H1 (cell line): Measurements from ENCODE around the gene AUH. TPM values are rescaled to one million over a fixed set of nuclear protein-coding genes. Genes with fewer than 3 reads are reported as not detected.

ENCODE experiments used
- CTCF ChIA-PET: fragments of 300-600 bp; sonication (Branson Sonifier 250); formaldehyde crosslinking; loops from one replicate; lab custom pipeline; 2021; ENCODE audit not compliant: partially characterized antibody; lab: Charles Lee
- POLR2A ChIA-PET: fragments of 300-600 bp; sonication (Branson Sonifier 250); formaldehyde crosslinking; loops from one replicate; lab custom pipeline; 2021; ENCODE audit warnings: inconsistent platforms; ENCODE audit not compliant: partially characterized antibody; lab: Charles Lee
- DNase-seq, 2 experiments: peaks; one replicate each; pipeline versions ENCODE4 v3.0.0 to v3.0.0-alpha.2; 2010 to 2022; ENCODE audit warnings: low spot score in 2 of 2, low read depth in 1 of 2, mixed read lengths in 1 of 2
- FAIRE-seq: peaks from 2 replicates; lab custom pipeline; 2011; peaks lifted over from hg19 to GRCh38; lab: Jason Lieb, UNC
- H2AFZ ChIP-seq: 2 replicates; pipeline ENCODE4 v1.8.1; 2012; ENCODE audit warnings: low read length, inconsistent platforms
- H2AK5ac ChIP-seq: 2 replicates; pipeline ENCODE4 v1.6.1; 2013; ENCODE audit warnings: low read depth, low read length
- H2BK120ac ChIP-seq: replicated peaks from 2 replicates; pipeline ENCODE3; 2013; ENCODE audit warnings: low read depth, low read length, inconsistent platforms
- H2BK12ac ChIP-seq: 2 replicates; pipeline ENCODE4 v1.6.1; 2013; ENCODE audit warnings: low read depth, low read length
- H2BK15ac ChIP-seq: 2 replicates; pipeline ENCODE4 v1.6.1; 2013; ENCODE audit warnings: low read length
- H2BK20ac ChIP-seq: 2 replicates; pipeline ENCODE4 v1.6.1; 2013; ENCODE audit warnings: low read length
- H2BK5ac ChIP-seq: 2 replicates; pipeline ENCODE4 v1.6.1; 2013; ENCODE audit warnings: low read depth, low read length
- H3K14ac ChIP-seq: 2 replicates; pipeline ENCODE4 v1.6.1; 2013; ENCODE audit warnings: inconsistent platforms; ENCODE audit not compliant: insufficient read length
- H3K18ac ChIP-seq: 2 replicates; pipeline ENCODE4 v1.6.1; 2013; ENCODE audit warnings: low read length; ENCODE audit errors: extremely low read depth
- H3K23ac ChIP-seq: 2 replicates; pipeline ENCODE4 v1.6.1; 2013; ENCODE audit warnings: inconsistent platforms; ENCODE audit not compliant: insufficient read length
- H3K23me2 ChIP-seq: 2 replicates; pipeline ENCODE4 v1.6.1; 2013; ENCODE audit warnings: low read depth, low read length
- H3K27ac ChIP-seq: 2 replicates; pipeline ENCODE4 v1.6.1; 2011; ENCODE audit warnings: low read depth, low read length, inconsistent platforms
- H3K27me3 ChIP-seq, 4 experiments: replicated peaks in 1 of 4; 1 replicate in 1 of 4; 2 replicates in 3 of 4; pipeline versions ENCODE4 v1.6.1 to v1.8.1; 2011 to 2013; ENCODE audit warnings: low read length in 3 of 4, mild to moderate bottlenecking in 3 of 4, inconsistent platforms in 2 of 4, mixed read lengths in 2 of 4, moderate library complexity in 1 of 4; ENCODE audit not compliant: control insufficient read depth in 3 of 4, insufficient read depth in 3 of 4; ENCODE audit errors: extremely low read depth in 1 of 4
- H3K36me3 ChIP-seq, 4 experiments: 2 replicates each; pipeline versions ENCODE4 v1.6.1 to v1.8.1; 2011 to 2013; ENCODE audit warnings: mild to moderate bottlenecking in 4 of 4, low read length in 3 of 4, moderate library complexity in 2 of 4, control low read depth in 1 of 4, inconsistent platforms in 1 of 4; ENCODE audit not compliant: insufficient read depth in 4 of 4, control insufficient read depth in 2 of 4
- H3K4ac ChIP-seq: replicated peaks from 2 replicates; pipeline ENCODE3; 2013; ENCODE audit warnings: low read length, low read depth, mixed read lengths, inconsistent platforms; ENCODE audit not compliant: insufficient read length
- H3K4me1 ChIP-seq, 4 experiments: replicated peaks in 1 of 4; 1 replicate in 1 of 4; 2 replicates in 3 of 4; pipeline versions ENCODE4 v1.6.1 to v1.8.1; 2011 to 2013; ENCODE audit warnings: low read length in 3 of 4, inconsistent platforms in 2 of 4, mixed read lengths in 1 of 4; ENCODE audit not compliant: insufficient read depth in 4 of 4, control insufficient read depth in 3 of 4
- H3K4me2 ChIP-seq, 2 experiments: 2 replicates each; pipeline versions ENCODE4 v1.6.1 to v1.8.1; 2011 to 2013; ENCODE audit warnings: low read depth in 2 of 2, low read length in 2 of 2, control low read depth in 1 of 2, inconsistent platforms in 1 of 2, mild to moderate bottlenecking in 1 of 2; ENCODE audit not compliant: insufficient read depth in 1 of 2
- H3K4me3 ChIP-seq, 4 experiments: fragments of 200-600, 300-600 bp in 1 of 4; sonication (generic), shearing (Covaris generic), sonication (Bioruptor Twin) in 1 of 4; 2 replicates each; pipeline versions ENCODE4 v1.5.1 to v1.8.1; 2011 to 2016; ENCODE audit warnings: low read length in 4 of 4, low read depth in 3 of 4, control low read depth in 2 of 4, inconsistent platforms in 2 of 4, mild to moderate bottlenecking in 2 of 4, mixed read lengths in 1 of 4, moderate library complexity in 1 of 4; ENCODE audit not compliant: insufficient read depth in 2 of 4; ENCODE audit errors: extremely low read depth in 1 of 4
- H3K56ac ChIP-seq: replicated peaks from 2 replicates; pipeline ENCODE3; 2013; ENCODE audit warnings: low read depth, mild to moderate bottlenecking, mixed read lengths, low read length, inconsistent platforms; ENCODE audit not compliant: insufficient read length
- H3K79me1 ChIP-seq: 2 replicates; pipeline ENCODE4 v1.6.1; 2013; ENCODE audit warnings: low read depth, low read length, control low read depth
- H3K79me2 ChIP-seq, 2 experiments: 2 replicates each; pipeline versions ENCODE4 v1.6.1 to v1.8.1; 2012 to 2013; ENCODE audit warnings: low read length in 2 of 2, mild to moderate bottlenecking in 2 of 2, inconsistent platforms in 1 of 2; ENCODE audit not compliant: insufficient read depth in 2 of 2, control insufficient read depth in 1 of 2
- H3K9ac ChIP-seq, 4 experiments: replicated peaks in 1 of 4; 1 replicate in 1 of 4; 2 replicates in 3 of 4; pipeline versions ENCODE4 v1.6.1 to v1.8.1; 2011 to 2013; ENCODE audit warnings: low read depth in 3 of 4, low read length in 3 of 4, control low read depth in 2 of 4, mild to moderate bottlenecking in 2 of 4, moderate library complexity in 2 of 4, inconsistent platforms in 1 of 4; ENCODE audit errors: extremely low read depth in 1 of 4
- H3K9me3 ChIP-seq, 2 experiments: 2 replicates each; pipeline versions ENCODE4 v1.6.1 to v1.8.1; 2012 to 2013; ENCODE audit warnings: mild to moderate bottlenecking in 2 of 2, moderate library complexity in 2 of 2, control low read depth in 1 of 2, inconsistent platforms in 1 of 2, low read depth in 1 of 2, low read length in 1 of 2, mixed read lengths in 1 of 2; ENCODE audit not compliant: insufficient read depth in 2 of 2
- H4K20me1 ChIP-seq, 2 experiments: replicated peaks in 1 of 2; 2 replicates each; pipeline versions ENCODE3 to v1.8.1; 2011 to 2013; ENCODE audit warnings: inconsistent platforms in 2 of 2, low read length in 2 of 2, mild to moderate bottlenecking in 1 of 2; ENCODE audit not compliant: insufficient read depth in 2 of 2, control insufficient read depth in 1 of 2
- H4K5ac ChIP-seq: 2 replicates; pipeline ENCODE4 v1.6.1; 2013; ENCODE audit warnings: low read length, low read depth, mixed read lengths, inconsistent platforms; ENCODE audit not compliant: insufficient read length
- H4K8ac ChIP-seq: 2 replicates; pipeline ENCODE4 v1.8.0; 2013; ENCODE audit warnings: mild to moderate bottlenecking, moderate library complexity, low read length, inconsistent platforms; ENCODE audit not compliant: insufficient read depth; ENCODE audit errors: extremely low read depth
- H4K91ac ChIP-seq: replicated peaks from 2 replicates; pipeline ENCODE3; 2013; ENCODE audit warnings: low read length, mixed read lengths, inconsistent platforms; ENCODE audit not compliant: insufficient read length
- ATF2 ChIP-seq: IDR thresholded peaks from 2 replicates; pipeline ENCODE4 v1.6.1; 2012; ENCODE audit warnings: low read length, inconsistent platforms
- EP300 ChIP-seq, 2 experiments: IDR thresholded peaks; 1 replicate in 1 of 2; 2 replicates in 1 of 2; pipeline ENCODE4 v1.6.1; 2011 to 2012; ENCODE audit warnings: low read depth in 2 of 2, low read length in 2 of 2, mild to moderate bottlenecking in 2 of 2, borderline replicate concordance in 1 of 2, inconsistent platforms in 1 of 2, moderate library complexity in 1 of 2
- GTF2F1 ChIP-seq: IDR thresholded peaks from 2 replicates; pipeline ENCODE4 v1.6.1; 2012; ENCODE audit warnings: low read depth, low read length, improper control_type of control experiment, borderline replicate concordance
- MAX ChIP-seq: IDR thresholded peaks from 2 replicates; pipeline ENCODE4 v1.6.1; 2012; ENCODE audit warnings: inconsistent platforms
- RXRA ChIP-seq: IDR thresholded peaks from 2 replicates; pipeline ENCODE4 v1.6.1; 2011; ENCODE audit warnings: low read depth, mild to moderate bottlenecking, low read length, moderate library complexity; ENCODE audit not compliant: insufficient read depth
- SIN3A ChIP-seq, 2 experiments: IDR thresholded peaks in 1 of 2; conservative IDR thresholded peaks in 1 of 2; 2 replicates each; pipeline ENCODE4 v1.6.1; 2011 to 2012; ENCODE audit warnings: low read length in 2 of 2, improper control_type of control experiment in 1 of 2, low read depth in 1 of 2, mild to moderate bottlenecking in 1 of 2
- SIRT6 ChIP-seq: IDR thresholded peaks from one replicate; pipeline ENCODE4 v1.7.1; 2012; ENCODE audit warnings: low read length, inconsistent platforms
- SP2 ChIP-seq: IDR thresholded peaks from 2 replicates; pipeline ENCODE4 v1.6.1; 2012; ENCODE audit warnings: mild to moderate bottlenecking, low read length, inconsistent platforms
- SP4 ChIP-seq: IDR thresholded peaks from 2 replicates; pipeline ENCODE4 v1.6.1; 2012; ENCODE audit warnings: low read length, inconsistent platforms
- TAF7 ChIP-seq: optimal IDR thresholded peaks from 2 replicates; pipeline ENCODE3; 2011; ENCODE audit warnings: low read depth, mild to moderate bottlenecking, inconsistent platforms, low read length, moderate library complexity, borderline replicate concordance
- TEAD4 ChIP-seq: IDR thresholded peaks from 2 replicates; pipeline ENCODE4 v1.6.1; 2012; ENCODE audit warnings: low read depth, low read length, inconsistent platforms, mixed read lengths
- USF2 ChIP-seq: IDR thresholded peaks from 2 replicates; pipeline ENCODE4 v1.6.1; 2011; ENCODE audit warnings: low read length, improper control_type of control experiment
- polyA plus RNA-seq, 7 experiments: library from polyadenylated mRNA; depleted of rRNA in 3 of 7; stranded (reverse) in 5 of 7; unstranded in 2 of 7; fragments of >200 nt in 5 of 7; fragments of 200-250 nt in 2 of 7; gene quantifications; 1 replicate in 5 of 7; 2 replicates in 1 of 7; 4 replicates in 1 of 7; pipeline versions ENCODE4 v1.2.1 to v1.2.3, GENCODE V29; 2011 to 2013; ENCODE audit warnings: missing spikeins in 2 of 7, mixed read lengths in 2 of 7
- total RNA-seq: library from RNA; stranded (reverse); fragmentation: NEBNext Ultra II Directional; extraction: Animal tissue kit (Norgen Biotek cat#: 25700); gene quantifications from 2 replicates; pipeline ENCODE4 v1.2.1, GENCODE V29; 2021

AUH gene
- total and polyA plus RNA-seq, 2 of the 8 experiments (the other 6 are each of a cell fraction or from before 2014, with no cell fraction given), result 5.8 to 21.9 TPM

GRCh38 chr9:91266448-91266847 is 95.3 kb downstream of the AUH start:
- Histone ChIP-seq H3K4me2 (no peak overlapping the region), H2AFZ (no peak overlapping the region), H3K4ac (no peak overlapping the region), H4K8ac (no peak overlapping the region), H3K56ac (no peak overlapping the region), H3K27ac (no peak overlapping the region), H2BK15ac (no peak overlapping the region), H2BK12ac (no peak overlapping the region), H3K18ac (no peak overlapping the region), H4K20me1 (no peaks in the 10 kb centered on the region), H2BK20ac (no peak overlapping the region), H4K91ac (no peak overlapping the region), H3K23me2 (no peaks in the 10 kb centered on the region), H3K14ac (no peak overlapping the region), H3K4me3 (no peak overlapping the region), H3K79me2 (no peaks in the 10 kb centered on the region), H3K9me3 (no peaks in the 10 kb centered on the region), H2AK5ac (no peak overlapping the region), H3K36me3 (no peaks in the 10 kb centered on the region; a peak in 1 of 8 replicates), H3K27me3 (no peaks in the 10 kb centered on the region), H3K23ac (no peak overlapping the region), H2BK5ac (no peak overlapping the region), H4K5ac (no peak overlapping the region), H3K79me1 (no peaks in the 10 kb centered on the region), H3K4me1 (no peaks in the 10 kb centered on the region), H2BK120ac (no peak overlapping the region), H3K9ac (no peak overlapping the region)
- POLR2A ChIA-PET, result no interaction called here
- FAIRE-seq (no peak), DNase-seq (no peak)
- CTCF ChIA-PET, result interaction anchor here (1.5 kb wide), 1 partner anchor 11 kb away, joined by 4 read pairs; no protein-coding TSS in a partner anchor
- TF ChIP-seq TEAD4, result no peak
- TF ChIP-seq USF2, result no peak
- no peak for TF ChIP-seq SIN3A (conservative IDR thresholded peaks at IDR 0.05 in 1 of 2, IDR thresholded peaks at IDR 0.05 in 1 of 2; ENCODE audit: low read depth in 1 of 2, low read length in 2 of 2)
- TF ChIP-seq EP300 (IDR thresholded peaks at IDR 0.05; ENCODE audit: borderline replicate concordance in 1 of 2, low read depth in 2 of 2, low read length in 2 of 2), result no peak
- TF ChIP-seq SIRT6, result no peak
- TF ChIP-seq SP4, result no peak
- TF ChIP-seq GTF2F1, result no peak
- no peak for TF ChIP-seq RXRA
- no peak for TF ChIP-seq TAF7
- no peak for TF ChIP-seq SP2
- no peak for TF ChIP-seq ATF2
- TF ChIP-seq MAX, result no peak
